HCT116 (cell line): ENCODE measurements around the gene ITGA11. TPM values are rescaled to one million over a fixed set of nuclear protein-coding genes. Genes with fewer than 3 reads are reported as not detected.

ENCODE experiments used
- ATAC-seq: fragments of 200-7000 bp; cut with Tn5 transposase; 2 replicates; pipeline ENCODE4 v1.9.1; 2020; ENCODE audit warnings: mild to moderate bottlenecking, moderate library complexity
- BruUV-seq: library from RNA; stranded (reverse); fragments of 400-500 nt; replicated peaks from 2 replicates; lab custom pipeline; 2021; lab: Mats Ljungman, UMichigan
- CTCF ChIA-PET: fragments of 300-600 bp; sonication (Branson Sonifier 250); formaldehyde crosslinking; loops from one replicate; lab custom pipeline; 2021; ENCODE audit warnings: antibody characterized with exemption; lab: Charles Lee
- POLR2A ChIA-PET: fragments of 300-600, 350-600 bp; sonication (Branson Sonifier 250); formaldehyde crosslinking; loops from one replicate; lab custom pipeline; 2021; ENCODE audit warnings: antibody characterized with exemption; lab: Charles Lee
- RAD21 ChIA-PET, 2 experiments: fragments of 300-600 bp; sonication (Branson Sonifier 250); formaldehyde crosslinking; loops; one replicate each; lab custom pipeline; 2023; ENCODE audit warnings: low total read pairs in 2 of 2; ENCODE audit not compliant: uncharacterized antibody in 2 of 2, unreplicated experiment in 2 of 2, low non-redundant PET in 1 of 2; lab: Charles Lee
- DNase-seq: peaks from one replicate; pipeline ENCODE4 v3.0.0-alpha.2; 2010; ENCODE audit warnings: low read depth, low spot score
- H2AFZ ChIP-seq: fragments of 200-600 bp; shearing (Covaris generic), sonication (generic); 2 replicates; pipeline ENCODE4 v1.6.1; 2017; ENCODE audit warnings: low read depth, mixed run types, mixed read lengths, antibody characterized with exemption, low read length; ENCODE audit not compliant: poor library complexity, severe bottlenecking
- H3K27ac ChIP-seq: 2 replicates; pipeline ENCODE4 v1.5.1; 2012; ENCODE audit warnings: low read depth, low read length
- H3K27me3 ChIP-seq: fragments of 200-600 bp; sonication (generic); 2 replicates; pipeline ENCODE4 v1.6.1; 2016; ENCODE audit warnings: mixed run types, low read length, mixed read lengths; ENCODE audit not compliant: insufficient read depth
- H3K36me3 ChIP-seq, 2 experiments: fragments of 200-500 bp in 1 of 2; fragments of 200-600 bp in 1 of 2; sonication (Bioruptor generic) in 1 of 2; sonication (generic) in 1 of 2; 2 replicates each; pipeline versions ENCODE4 v1.5.1 to v1.6.1; 2014 to 2016; ENCODE audit warnings: low read length in 2 of 2, inconsistent platforms in 1 of 2, mixed read lengths in 1 of 2, mixed run types in 1 of 2; ENCODE audit not compliant: insufficient read depth in 2 of 2, control insufficient read depth in 1 of 2
- H3K4me1 ChIP-seq, 2 experiments: fragments of 200-600 bp in 1 of 2; sonication (generic) in 1 of 2; 2 replicates each; pipeline versions ENCODE4 v1.5.1 to v1.6.1; 2012 to 2017; ENCODE audit warnings: low read length in 2 of 2, inconsistent platforms in 1 of 2, mild to moderate bottlenecking in 1 of 2, mixed read lengths in 1 of 2, mixed run types in 1 of 2, moderate library complexity in 1 of 2; ENCODE audit not compliant: insufficient read depth in 2 of 2, control insufficient read depth in 1 of 2
- H3K4me2 ChIP-seq: fragments of 200-600 bp; sonication (generic); 2 replicates; pipeline ENCODE4 v1.6.1; 2017; ENCODE audit warnings: mixed run types, low read length, mixed read lengths
- H3K4me3 ChIP-seq, 2 experiments: fragments of 200-600 bp in 1 of 2; sonication (generic) in 1 of 2; replicated peaks in 1 of 2; 2 replicates each; pipeline ENCODE4 v1.5.1; 2011 to 2016; ENCODE audit warnings: low read length in 2 of 2, control low read depth in 1 of 2, low read depth in 1 of 2, mild to moderate bottlenecking in 1 of 2, mixed read lengths in 1 of 2, mixed run types in 1 of 2
- H3K79me2 ChIP-seq: fragments of 200-600 bp; sonication (generic); 2 replicates; pipeline ENCODE4 v1.6.1; 2017; ENCODE audit warnings: mild to moderate bottlenecking, mixed run types, low read length, moderate library complexity, mixed read lengths; ENCODE audit not compliant: insufficient read depth
- H3K9ac ChIP-seq: fragments of 200-600 bp; sonication (generic); 2 replicates; pipeline ENCODE4 v1.6.1; 2016; ENCODE audit warnings: low read length, mixed read lengths
- H3K9me2 ChIP-seq: fragments of 200-600 bp; sonication (generic), shearing (Covaris generic); 2 replicates; pipeline ENCODE4 v1.6.1; 2017; ENCODE audit warnings: mixed run types, mild to moderate bottlenecking, moderate library complexity; ENCODE audit not compliant: insufficient read depth
- H3K9me3 ChIP-seq, 2 experiments: fragments of 200-500 bp in 1 of 2; fragments of 200-600 bp in 1 of 2; sonication (Bioruptor generic) in 1 of 2; sonication (generic) in 1 of 2; 2 replicates each; pipeline ENCODE4 v1.6.1; 2014 to 2017; ENCODE audit warnings: low read length in 2 of 2, mixed read lengths in 2 of 2, inconsistent platforms in 1 of 2, low read depth in 1 of 2, mild to moderate bottlenecking in 1 of 2, mixed run types in 1 of 2, moderate library complexity in 1 of 2; ENCODE audit not compliant: control insufficient read depth in 1 of 2, insufficient read depth in 1 of 2
- H4K20me1 ChIP-seq: fragments of 200-600 bp; sonication (generic), shearing (Covaris generic); 2 replicates; pipeline ENCODE4 v1.6.1; 2017; ENCODE audit warnings: mixed run types, mild to moderate bottlenecking, moderate library complexity; ENCODE audit not compliant: insufficient read depth
- CBX3 ChIP-seq: IDR thresholded peaks from 2 replicates; pipeline ENCODE4 v1.6.1; 2012; ENCODE audit warnings: low read depth
- CEBPB ChIP-seq: IDR thresholded peaks from 2 replicates; pipeline ENCODE4 v1.6.1; 2012; ENCODE audit warnings: low read depth
- ELF1 ChIP-seq: IDR thresholded peaks from 2 replicates; pipeline ENCODE4 v1.6.1; 2012; ENCODE audit warnings: low read depth, borderline replicate concordance
- FOSL1 ChIP-seq: IDR thresholded peaks from 2 replicates; pipeline ENCODE4 v1.6.1; 2012; ENCODE audit warnings: low read depth
- JUND ChIP-seq: IDR thresholded peaks from 2 replicates; pipeline ENCODE4 v1.6.1; 2012
- POLR2A ChIP-seq: IDR thresholded peaks from 2 replicates; pipeline ENCODE4 v1.7.0; 2011; ENCODE audit warnings: borderline replicate concordance; ENCODE audit not compliant: insufficient read depth, insufficient read length; ENCODE audit errors: extremely low read depth
- REST ChIP-seq: IDR thresholded peaks from 2 replicates; pipeline ENCODE4 v1.6.1; 2012; ENCODE audit warnings: low read depth
- SIN3A ChIP-seq: IDR thresholded peaks from 2 replicates; pipeline ENCODE4 v1.6.1; 2012; ENCODE audit warnings: low read depth
- SP1 ChIP-seq: IDR thresholded peaks from 2 replicates; pipeline ENCODE4 v1.6.1; 2012; ENCODE audit warnings: low read depth
- SRF ChIP-seq: IDR thresholded peaks from 2 replicates; pipeline ENCODE4 v1.6.1; 2012; ENCODE audit warnings: low read depth
- TCF7L2 ChIP-seq: IDR thresholded peaks from 2 replicates; pipeline ENCODE4 v1.7.0; 2011; ENCODE audit warnings: borderline replicate concordance, inconsistent platforms; ENCODE audit not compliant: insufficient read depth, insufficient read length; ENCODE audit errors: extremely low read depth
- YY1 ChIP-seq: IDR thresholded peaks from 2 replicates; pipeline ENCODE4 v1.6.1; 2011; ENCODE audit warnings: low read length, low read depth, moderate library complexity, mild to moderate bottlenecking; ENCODE audit not compliant: insufficient replicate concordance; ENCODE audit errors: extremely low read depth
- ZBTB33 ChIP-seq: IDR thresholded peaks from 2 replicates; pipeline ENCODE4 v1.6.1; 2011; ENCODE audit warnings: mild to moderate bottlenecking, low read length, moderate library complexity; ENCODE audit not compliant: insufficient replicate concordance; ENCODE audit errors: extremely low read depth
- ZFX ChIP-seq: fragments of 450-650 bp; IDR thresholded peaks from 2 replicates; pipeline ENCODE4 v1.6.1; 2017
- ZNF274 ChIP-seq: fragments of 200-500 bp; sonication (Bioruptor generic); IDR thresholded peaks from 2 replicates; pipeline ENCODE4 v1.6.1; 2014; ENCODE audit warnings: mild to moderate bottlenecking, low read depth, low read length, inconsistent platforms
- intact Hi-C: fragments of 100-400 bp; cut with micrococcal nuclease; formaldehyde crosslinking; loops from 2 replicates; pipeline ENCODE4 v1.10.0; 2022
- total RNA-seq: library from RNA; stranded (reverse); gene quantifications from one replicate; pipeline ENCODE4 v1.2.1, GENCODE V29; 2021; ENCODE audit not compliant: unreplicated experiment

Gene ITGA11
- total RNA-seq, 1 experiment from 2014 or later: not detected

GRCh38 chr15:68363353-68363752 is 68.6 kb downstream of the ITGA11 start:
- ChIA-PET POLR2A (no interaction called here), RAD21 (no interaction called here), CTCF (no interaction called here)
- H3K27ac ChIP-seq: no peak overlapping the region
- H4K20me1 ChIP-seq: no peaks in the 10 kb centered on the region
- H3K9ac ChIP-seq: no peak overlapping the region
- H3K27me3 ChIP-seq: no peaks in the 10 kb centered on the region; the same call in 1 of the 2 replicates
- no peak for TF ChIP-seq JUND
- TF ChIP-seq FOSL1: no peak
- intact Hi-C loops: no loop called here
- H3K79me2 ChIP-seq: no peaks in the 10 kb centered on the region
- BruUV-seq: no TSS peak
- no peaks in the 10 kb centered on the region for H3K9me3 ChIP-seq
- no peaks in the 10 kb centered on the region for H3K36me3 ChIP-seq
- DNase-seq (no peak), ATAC-seq (no peak)
- H3K9me2 ChIP-seq: no peaks in the 10 kb centered on the region
- no peak overlapping the region for H3K4me2 ChIP-seq
- no peaks in the 10 kb centered on the region for H3K4me1 ChIP-seq
- H2AFZ ChIP-seq: no peak overlapping the region
- H3K4me3 ChIP-seq: no peak overlapping the region

GRCh38 chr15:68362537-68363126 is 69.3 kb downstream of the ITGA11 start:
- H3K27ac ChIP-seq: no peak overlapping the region
- POLR2A ChIA-PET: no interaction called here
- TF ChIP-seq SP1 (no peak), TCF7L2 (no peak), POLR2A (no peak), ZBTB33 (no peak), ELF1 (no peak), JUND (no peak), ZNF274 (no peak), CBX3 (no peak), SIN3A (no peak), ZFX (no peak), SRF (no peak), YY1 (no peak), CEBPB (no peak), REST (no peak)

More at GRCh38 chr15:68362537-68363126, 69.3 kb downstream of the ITGA11 start:
- Histone ChIP-seq H3K9me2 (no peaks in the 10 kb centered on the region), H3K4me2 (no peak overlapping the region), H3K79me2 (no peaks in the 10 kb centered on the region), H3K36me3 (no peaks in the 10 kb centered on the region), H4K20me1 (no peaks in the 10 kb centered on the region), H3K4me3 (no peak overlapping the region), H3K4me1 (no peaks in the 10 kb centered on the region), H3K9ac (no peak overlapping the region), H2AFZ (no peak overlapping the region), H3K27me3 (no peaks in the 10 kb centered on the region; the same call in 1 of the 2 replicates), H3K9me3 (no peaks in the 10 kb centered on the region)
- ATAC-seq (no peak), DNase-seq (no peak)
- ChIA-PET RAD21 (no interaction called here), CTCF (no interaction called here)
- intact Hi-C loops: no loop called here
- no TSS peak for BruUV-seq
